Brain microvascular endothelial cell (primary cell): Measurements from ENCODE around the gene FGA.

ENCODE experiments used
- DNase-seq: peaks from one replicate; pipeline ENCODE4 v3.0.0-alpha.2; 2020
- H3K27ac ChIP-seq: fragments of 250-450 bp; sonication (Bioruptor Pico); 2 replicates; pipeline ENCODE4 v1.5.1; 2020; ENCODE audit warnings: mild to moderate bottlenecking, moderate library complexity
- H3K27me3 ChIP-seq: fragments of 250-450 bp; sonication (Bioruptor Pico); replicated peaks from 2 replicates; pipeline ENCODE4 v1.5.1; 2020; ENCODE audit warnings: mild to moderate bottlenecking
- H3K36me3 ChIP-seq: fragments of 250-450 bp; sonication (Bioruptor Pico); replicated peaks from 2 replicates; pipeline ENCODE4 v1.5.1; 2020; ENCODE audit warnings: mild to moderate bottlenecking
- H3K4me3 ChIP-seq: 2 replicates; pipeline ENCODE4 v1.5.1; 2011; ENCODE audit warnings: low read depth, mild to moderate bottlenecking, control low read depth, low read length, moderate library complexity
- in situ Hi-C: cut with HindIII; loops from 2 replicates; pipeline ENCODE4 v1.10.0; 2017; ENCODE audit warnings: low sequenced_read_pairs, low pct_ligation_motif_present
- TF ChIP-seq, protein P1 (sequence below): IDR thresholded peaks from 2 replicates; pipeline ENCODE4 v1.5.1; 2011; ENCODE audit warnings: low read depth, mild to moderate bottlenecking, moderate library complexity, low read length, control low read depth, inconsistent platforms; ENCODE audit errors: missing control alignments

FGA gene

DNA sequence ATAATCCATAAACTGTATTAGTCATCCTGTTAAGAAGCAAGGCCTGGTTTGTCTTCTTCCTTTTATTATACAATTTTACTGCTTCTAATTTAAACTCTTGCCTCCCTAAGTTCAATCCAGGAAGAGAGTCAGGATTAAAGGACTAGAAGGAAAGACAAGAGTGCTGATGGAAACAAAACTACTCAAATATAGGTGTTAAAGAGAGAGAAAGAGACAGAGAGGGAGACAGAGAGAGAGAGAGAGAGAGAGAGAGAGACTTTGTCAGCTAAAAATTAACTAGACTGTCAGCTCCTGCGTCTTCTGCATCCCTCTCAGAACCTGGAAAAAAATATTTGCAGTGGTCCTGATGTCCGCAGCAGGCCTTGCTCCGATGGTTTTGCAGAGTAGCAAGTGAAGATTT lies 35.4 kb upstream of the FGA start:
- DNase-seq: no peak
- TF ChIP-seq, protein P1, sequence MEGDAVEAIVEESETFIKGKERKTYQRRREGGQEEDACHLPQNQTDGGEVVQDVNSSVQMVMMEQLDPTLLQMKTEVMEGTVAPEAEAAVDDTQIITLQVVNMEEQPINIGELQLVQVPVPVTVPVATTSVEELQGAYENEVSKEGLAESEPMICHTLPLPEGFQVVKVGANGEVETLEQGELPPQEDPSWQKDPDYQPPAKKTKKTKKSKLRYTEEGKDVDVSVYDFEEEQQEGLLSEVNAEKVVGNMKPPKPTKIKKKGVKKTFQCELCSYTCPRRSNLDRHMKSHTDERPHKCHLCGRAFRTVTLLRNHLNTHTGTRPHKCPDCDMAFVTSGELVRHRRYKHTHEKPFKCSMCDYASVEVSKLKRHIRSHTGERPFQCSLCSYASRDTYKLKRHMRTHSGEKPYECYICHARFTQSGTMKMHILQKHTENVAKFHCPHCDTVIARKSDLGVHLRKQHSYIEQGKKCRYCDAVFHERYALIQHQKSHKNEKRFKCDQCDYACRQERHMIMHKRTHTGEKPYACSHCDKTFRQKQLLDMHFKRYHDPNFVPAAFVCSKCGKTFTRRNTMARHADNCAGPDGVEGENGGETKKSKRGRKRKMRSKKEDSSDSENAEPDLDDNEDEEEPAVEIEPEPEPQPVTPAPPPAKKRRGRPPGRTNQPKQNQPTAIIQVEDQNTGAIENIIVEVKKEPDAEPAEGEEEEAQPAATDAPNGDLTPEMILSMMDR: no peak
- Histone ChIP-seq H3K4me3 (no peak overlapping the region), H3K27ac (no peak overlapping the region), H3K36me3 (no peaks in the 10 kb centered on the region), H3K27me3 (peaks cover 3% of the 10 kb centered on the region)
- in situ Hi-C loops: no loop called here

DNA sequence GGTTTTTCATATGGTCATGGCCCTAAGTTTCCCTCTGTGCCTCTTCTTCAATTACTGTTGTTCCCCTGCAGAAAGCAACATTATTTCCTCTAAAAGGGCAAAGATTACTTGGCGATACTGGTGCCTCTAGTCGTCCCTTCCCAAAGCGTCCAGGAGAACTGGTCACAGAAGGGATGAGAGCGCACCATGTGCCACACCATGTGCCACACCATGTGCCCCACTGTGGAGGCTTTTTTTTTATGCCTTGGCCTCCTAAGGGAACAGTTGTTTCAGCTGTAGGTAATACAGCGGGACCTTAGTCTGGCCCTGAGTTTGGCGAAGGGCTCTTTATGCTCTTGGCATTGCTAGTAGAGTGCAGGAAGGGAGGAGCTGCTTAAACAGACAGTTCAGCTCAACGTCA lies 33.5 kb upstream of the FGA start:
- no peaks in the 10 kb centered on the region for H3K36me3 ChIP-seq
- no peak overlapping the region for H3K27ac ChIP-seq
- no peak for DNase-seq
- TF ChIP-seq, protein P1: no peak
- in situ Hi-C loops: no loop called here
- H3K27me3 ChIP-seq: peaks cover 3% of the 10 kb centered on the region
- no peak overlapping the region for H3K4me3 ChIP-seq

DNA sequence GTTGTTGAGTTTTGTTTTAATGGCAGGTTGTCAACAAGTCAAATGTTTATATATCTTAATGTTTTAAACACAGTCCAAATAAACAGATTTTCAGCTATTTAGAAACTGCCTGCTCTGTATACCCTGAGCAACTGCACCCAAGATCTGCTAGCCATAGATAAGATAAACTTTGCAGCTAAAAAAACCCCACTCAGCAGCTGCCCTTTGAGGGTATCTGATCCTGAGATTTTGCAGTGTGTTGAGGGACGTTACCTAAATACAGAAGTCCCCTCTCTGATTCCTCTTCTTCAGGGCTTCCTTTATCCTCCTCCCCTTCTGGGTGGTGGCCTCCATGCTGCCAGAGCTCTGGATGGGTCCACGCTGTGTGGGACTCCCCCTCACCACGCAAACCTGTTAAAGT lies 32.9 kb upstream of the FGA start:
- no peak overlapping the region for H3K27ac ChIP-seq
- DNase-seq: no peak
- TF ChIP-seq, protein P1: no peak
- in situ Hi-C loops: no loop called here
- no peaks in the 10 kb centered on the region for H3K36me3 ChIP-seq
- H3K4me3 ChIP-seq: no peak overlapping the region
- H3K27me3 ChIP-seq: peaks cover 3% of the 10 kb centered on the region

DNA sequence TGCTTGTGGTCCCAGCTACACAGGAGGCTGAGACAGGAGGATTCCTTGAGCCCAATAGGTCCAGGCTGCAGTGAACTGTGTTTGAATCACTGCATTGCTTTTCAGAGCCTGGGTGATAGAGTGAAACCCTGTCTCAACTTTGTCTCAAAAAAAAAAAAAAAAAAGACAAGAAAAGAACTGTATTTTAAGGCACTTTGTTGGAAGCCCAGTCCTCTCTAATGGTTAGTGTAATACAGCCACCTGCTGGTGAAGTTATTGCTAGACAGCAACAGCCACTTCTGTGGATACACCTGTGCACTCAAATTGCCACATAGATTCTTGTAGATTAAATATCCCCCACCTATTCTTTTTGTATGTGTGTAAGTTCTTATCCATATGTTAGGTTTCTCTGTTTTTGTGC lies 32.1 kb upstream of the FGA start:
- TF ChIP-seq, protein P1: peak; percentile 70
- no peak overlapping the region for H3K27ac ChIP-seq
- no peaks in the 10 kb centered on the region for H3K27me3 ChIP-seq
- DNase-seq: peak; percentile 53
- H3K36me3 ChIP-seq: no peaks in the 10 kb centered on the region
- no peak overlapping the region for H3K4me3 ChIP-seq
- in situ Hi-C loops: no loop called here

DNA sequence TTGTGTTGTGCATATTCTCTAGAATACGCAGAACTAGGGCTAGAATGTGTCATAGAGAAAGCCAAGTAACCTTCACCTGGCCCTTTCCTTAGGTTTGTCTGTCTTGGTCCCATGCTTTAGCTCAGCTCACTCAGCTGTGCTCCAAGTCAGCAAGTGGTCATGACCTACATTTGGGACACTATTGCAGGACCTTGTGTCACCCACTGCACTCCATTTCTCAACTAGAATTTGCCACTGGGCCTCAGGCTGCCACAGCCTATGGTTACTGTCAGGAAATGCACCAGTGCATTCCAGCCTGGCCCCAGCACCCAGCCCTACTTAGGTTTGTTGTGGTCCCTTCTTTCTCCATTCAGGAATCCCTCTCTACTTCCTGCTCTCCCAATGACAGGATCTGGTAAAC lies 29.6 kb upstream of the FGA start:
- H3K4me3 ChIP-seq: no peak overlapping the region
- in situ Hi-C loops: no loop called here
- no peak for DNase-seq
- no peak overlapping the region for H3K27ac ChIP-seq
- H3K36me3 ChIP-seq: no peaks in the 10 kb centered on the region
- no peaks in the 10 kb centered on the region for H3K27me3 ChIP-seq
- TF ChIP-seq, protein P1: no peak

DNA sequence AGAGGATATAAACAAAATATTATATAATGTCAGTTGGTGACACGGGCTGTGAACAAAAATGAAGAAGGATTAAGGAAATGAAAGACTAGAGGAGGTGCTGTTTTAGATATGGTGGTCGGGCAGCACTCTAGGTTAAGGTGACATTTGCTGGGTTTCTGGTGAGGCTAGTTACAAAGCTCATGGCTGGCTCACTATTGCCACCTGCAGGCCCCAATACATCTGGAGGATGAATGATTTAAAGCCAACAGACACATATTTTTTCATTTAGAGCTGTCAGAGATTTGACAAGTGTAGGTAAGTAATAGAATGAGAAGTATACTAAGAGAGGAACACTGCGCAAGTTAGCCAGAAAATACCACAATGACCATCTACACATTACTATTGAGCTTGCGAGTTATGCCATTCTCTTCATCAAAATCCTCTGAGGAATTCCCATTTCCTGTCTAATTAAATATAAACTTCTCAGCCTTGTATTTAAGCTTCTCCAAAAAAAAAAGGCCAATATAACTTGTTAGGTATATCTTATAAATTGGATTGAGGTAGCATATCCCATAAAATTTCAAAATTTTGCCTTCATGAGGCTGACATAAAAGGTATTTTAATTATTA lies 28.3 kb upstream of the FGA start:
- TF ChIP-seq, protein P1: peak; percentile 85
- Histone ChIP-seq H3K27me3 (no peaks in the 10 kb centered on the region), H3K36me3 (no peaks in the 10 kb centered on the region), H3K4me3 (no peak overlapping the region), H3K27ac (no peak overlapping the region)
- peak; percentile 69 for DNase-seq
- in situ Hi-C loops: no loop called here
